Colonic mucosa (tissue), 4 donors: ENCODE measurements around the gene AKR1B1. TPM values are rescaled to one million over a fixed set of nuclear protein-coding genes. Genes with fewer than 3 reads are reported as not detected.

Source experiments
- DNase-seq: peaks from one replicate; pipeline ENCODE4 v3.0.0-alpha.2; 2020
- H3K27ac ChIP-seq: fragments of 200-600 bp; one replicate; pipeline ENCODE4 v1.8.0; 2021
- H3K27me3 ChIP-seq: fragments of 200-600 bp; one replicate; pipeline ENCODE4 v1.8.0; 2021
- H3K36me3 ChIP-seq: fragments of 200-600 bp; one replicate; pipeline ENCODE4 v1.8.0; 2021
- H3K4me1 ChIP-seq: fragments of 200-600 bp; one replicate; pipeline ENCODE4 v1.8.0; 2021; ENCODE audit warnings: mild to moderate bottlenecking
- H3K4me3 ChIP-seq: fragments of 200-600 bp; one replicate; pipeline ENCODE4 v1.8.0; 2021
- H3K9ac ChIP-seq, 2 donors: one replicate each; pipeline ENCODE4 v1.7.0; 2013; ENCODE audit warnings: control low read depth in 2 of 2, low read depth in 2 of 2, low read length in 2 of 2
- H3K9me3 ChIP-seq: fragments of 200-600 bp; one replicate; pipeline ENCODE4 v1.8.0; 2021
- intact Hi-C: fragments of 100-400 bp; cut with DNase I; formaldehyde crosslinking; loops from one replicate; pipeline ENCODE4 v1.14.1; 2022
- total RNA-seq, 2 donors: library from RNA; stranded (reverse); fragmentation: NEBNext Ultra II Directional in 1 of 2; extraction: Animal tissue kit (Norgen Biotek cat#: 25700) in 1 of 2; gene quantifications; one replicate each; pipeline ENCODE4 v1.2.1, GENCODE V29; 2021
- TF ChIP-seq, protein P1 (sequence below): fragments of 200-600 bp; IDR thresholded peaks from one replicate; pipeline ENCODE4 v1.8.0; 2022; ENCODE audit warnings: antibody characterized with exemption, mild to moderate bottlenecking
- donor health status: healthy.
- donor health status: DM: no; HTN: no; CAD: no.
- donor health status: DM: no; HTN: no; CAD: no.

Gene AKR1B1
- total RNA-seq, 2 donors from 2014 or later = 24.9 to 26.9 TPM

DNA sequence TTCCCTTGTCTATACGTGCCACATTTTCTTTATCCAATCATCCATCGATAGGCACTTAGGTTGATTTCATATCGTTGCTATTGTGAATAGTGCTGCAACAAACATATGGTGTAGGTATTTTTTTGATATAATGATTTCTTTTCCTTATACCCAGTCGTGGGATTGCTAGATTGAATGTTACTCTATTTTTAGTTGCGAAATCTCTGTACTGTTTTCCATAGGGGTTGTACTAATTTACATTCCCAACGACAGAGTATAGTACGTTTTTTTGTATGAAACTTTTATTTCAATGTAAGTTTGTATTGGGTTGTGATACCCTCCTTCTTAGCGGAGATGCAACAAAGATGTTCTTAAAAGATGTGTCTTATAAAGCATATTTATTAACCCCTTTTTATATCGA is 30.0 kb downstream of the AKR1B1 start:
- Histone ChIP-seq H3K4me1 (peaks cover 6% of the 10 kb centered on the region), H3K36me3 (no peaks in the 10 kb centered on the region), H3K9ac (no peak overlapping the region), H3K27ac (no peak overlapping the region), H3K9me3 (no peaks in the 10 kb centered on the region), H3K4me3 (no peak overlapping the region), H3K27me3 (no peaks in the 10 kb centered on the region)
- TF ChIP-seq, protein P1, sequence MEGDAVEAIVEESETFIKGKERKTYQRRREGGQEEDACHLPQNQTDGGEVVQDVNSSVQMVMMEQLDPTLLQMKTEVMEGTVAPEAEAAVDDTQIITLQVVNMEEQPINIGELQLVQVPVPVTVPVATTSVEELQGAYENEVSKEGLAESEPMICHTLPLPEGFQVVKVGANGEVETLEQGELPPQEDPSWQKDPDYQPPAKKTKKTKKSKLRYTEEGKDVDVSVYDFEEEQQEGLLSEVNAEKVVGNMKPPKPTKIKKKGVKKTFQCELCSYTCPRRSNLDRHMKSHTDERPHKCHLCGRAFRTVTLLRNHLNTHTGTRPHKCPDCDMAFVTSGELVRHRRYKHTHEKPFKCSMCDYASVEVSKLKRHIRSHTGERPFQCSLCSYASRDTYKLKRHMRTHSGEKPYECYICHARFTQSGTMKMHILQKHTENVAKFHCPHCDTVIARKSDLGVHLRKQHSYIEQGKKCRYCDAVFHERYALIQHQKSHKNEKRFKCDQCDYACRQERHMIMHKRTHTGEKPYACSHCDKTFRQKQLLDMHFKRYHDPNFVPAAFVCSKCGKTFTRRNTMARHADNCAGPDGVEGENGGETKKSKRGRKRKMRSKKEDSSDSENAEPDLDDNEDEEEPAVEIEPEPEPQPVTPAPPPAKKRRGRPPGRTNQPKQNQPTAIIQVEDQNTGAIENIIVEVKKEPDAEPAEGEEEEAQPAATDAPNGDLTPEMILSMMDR = no peak
- intact Hi-C loops = no loop called here
- DNase-seq = no peak

DNA sequence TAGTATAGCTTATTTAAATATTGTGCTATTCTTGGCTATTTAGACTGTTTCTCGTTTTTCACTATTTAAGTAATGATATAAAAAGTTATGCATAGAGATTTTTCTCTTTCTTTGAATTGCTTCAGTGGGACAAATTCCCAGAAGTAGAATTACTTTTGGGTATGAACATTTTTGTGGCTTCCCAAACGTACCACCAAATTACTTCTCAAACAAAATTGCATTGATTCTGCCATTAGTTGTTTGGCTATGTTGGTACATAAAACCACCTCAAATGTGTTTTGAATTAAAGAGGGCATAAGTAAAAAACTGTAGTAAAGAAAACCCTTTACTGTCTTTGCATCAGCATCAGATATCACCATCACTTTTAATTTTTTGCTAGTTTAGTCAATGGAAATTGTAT is 31.0 kb downstream of the AKR1B1 start:
- TF ChIP-seq, protein P1 = no peak
- H3K36me3 ChIP-seq = no peaks in the 10 kb centered on the region
- H3K4me3 ChIP-seq = no peak overlapping the region
- no peaks in the 10 kb centered on the region for H3K27me3 ChIP-seq
- no peaks in the 10 kb centered on the region for H3K9me3 ChIP-seq
- H3K27ac ChIP-seq = no peak overlapping the region
- peaks cover 6% of the 10 kb centered on the region for H3K4me1 ChIP-seq
- intact Hi-C loops = no loop called here
- H3K9ac ChIP-seq = no peak overlapping the region
- no peak for DNase-seq

DNA sequence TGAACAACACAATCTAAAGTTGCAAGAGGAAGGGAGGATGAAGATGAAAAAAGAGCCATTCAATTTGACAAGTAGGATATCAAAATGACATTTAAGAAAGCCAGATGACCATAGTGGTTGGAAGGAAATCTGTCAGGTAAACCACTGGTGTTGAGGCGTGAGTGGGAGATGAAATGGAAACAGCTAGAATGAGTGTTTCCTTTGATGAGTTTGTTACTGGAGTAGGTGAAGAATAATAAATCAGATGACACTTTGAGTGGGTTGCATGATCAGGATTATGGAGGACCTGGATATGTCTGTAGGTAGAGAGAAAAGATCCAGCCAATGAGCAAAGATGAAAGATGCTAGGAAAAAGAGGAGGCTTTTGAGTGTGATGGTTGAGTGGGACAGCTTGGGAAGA is 33.1 kb downstream of the AKR1B1 start:
- Histone ChIP-seq H3K9me3 (no peaks in the 10 kb centered on the region), H3K4me3 (no peak overlapping the region), H3K27me3 (no peaks in the 10 kb centered on the region), H3K27ac (no peak overlapping the region), H3K9ac (no peak overlapping the region), H3K4me1 (no peaks in the 10 kb centered on the region), H3K36me3 (no peaks in the 10 kb centered on the region)
- intact Hi-C loops = no loop called here
- DNase-seq = no peak
- TF ChIP-seq, protein P1 = no peak

DNA sequence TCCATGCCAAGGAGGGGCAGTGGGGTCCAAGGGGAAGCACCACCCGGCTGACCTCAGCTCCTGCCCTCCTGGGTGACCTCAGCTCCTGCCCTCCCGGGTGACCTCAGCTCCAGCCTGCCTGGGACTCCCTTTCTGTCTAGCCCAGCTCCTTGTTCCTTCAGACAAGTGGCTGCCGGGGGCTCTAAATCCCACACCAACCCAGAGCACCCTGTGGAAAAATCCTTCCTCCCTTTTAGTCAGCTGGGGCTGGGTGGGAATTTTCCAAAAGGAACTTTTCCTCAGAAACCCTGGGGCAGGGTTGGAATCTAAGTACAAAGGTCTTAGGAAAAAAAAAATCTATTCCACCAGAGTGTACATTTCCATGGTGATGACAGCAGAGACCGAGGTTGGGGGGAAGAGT is 36.3 kb downstream of the AKR1B1 start:
- Histone ChIP-seq H3K4me3 (no peak overlapping the region), H3K27ac (no peak overlapping the region), H3K9ac (no peak overlapping the region), H3K4me1 (no peaks in the 10 kb centered on the region), H3K9me3 (no peaks in the 10 kb centered on the region), H3K36me3 (no peaks in the 10 kb centered on the region), H3K27me3 (no peaks in the 10 kb centered on the region)
- no peak for DNase-seq
- intact Hi-C loops = no loop called here
- TF ChIP-seq, protein P1 = no peak

DNA sequence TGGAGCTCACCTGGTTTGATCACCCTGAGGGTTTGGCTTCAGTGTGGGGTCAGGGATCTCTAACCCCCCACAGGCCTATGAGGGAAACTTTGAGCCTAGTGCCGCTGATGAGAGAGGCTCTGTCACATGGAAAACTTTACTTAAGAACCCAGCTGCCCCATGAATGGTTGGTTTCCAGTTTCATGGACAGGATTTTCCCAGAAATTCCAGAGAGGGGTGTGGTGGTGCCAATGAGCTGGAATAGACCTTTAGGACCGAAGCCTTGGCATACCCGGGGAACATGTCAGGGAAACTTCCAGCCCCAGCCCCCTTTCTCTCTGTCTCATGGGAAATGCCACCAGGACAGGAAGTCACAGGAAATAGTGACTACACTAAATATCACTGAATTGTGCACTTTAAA is 36.9 kb downstream of the AKR1B1 start:
- Histone ChIP-seq H3K27me3 (no peaks in the 10 kb centered on the region), H3K36me3 (no peaks in the 10 kb centered on the region), H3K4me1 (no peaks in the 10 kb centered on the region), H3K9me3 (no peaks in the 10 kb centered on the region), H3K4me3 (no peak overlapping the region), H3K9ac (no peak overlapping the region), H3K27ac (no peak overlapping the region)
- DNase-seq = no peak
- TF ChIP-seq, protein P1 = no peak
- intact Hi-C loops = no loop called here
